Thoracic aorta endothelial cell (primary cell): Measurements from ENCODE around the gene SRRM3. TPM values are rescaled to one million over a fixed set of nuclear protein-coding genes. Genes with fewer than 3 reads are reported as not detected.

ENCODE experiments used
- total RNA-seq: library from RNA; depleted of rRNA; stranded (reverse); fragments of >200 nt; gene quantifications from 2 replicates; pipeline ENCODE4 v1.2.3, GENCODE V29; 2012

The SRRM3 gene, protein sequence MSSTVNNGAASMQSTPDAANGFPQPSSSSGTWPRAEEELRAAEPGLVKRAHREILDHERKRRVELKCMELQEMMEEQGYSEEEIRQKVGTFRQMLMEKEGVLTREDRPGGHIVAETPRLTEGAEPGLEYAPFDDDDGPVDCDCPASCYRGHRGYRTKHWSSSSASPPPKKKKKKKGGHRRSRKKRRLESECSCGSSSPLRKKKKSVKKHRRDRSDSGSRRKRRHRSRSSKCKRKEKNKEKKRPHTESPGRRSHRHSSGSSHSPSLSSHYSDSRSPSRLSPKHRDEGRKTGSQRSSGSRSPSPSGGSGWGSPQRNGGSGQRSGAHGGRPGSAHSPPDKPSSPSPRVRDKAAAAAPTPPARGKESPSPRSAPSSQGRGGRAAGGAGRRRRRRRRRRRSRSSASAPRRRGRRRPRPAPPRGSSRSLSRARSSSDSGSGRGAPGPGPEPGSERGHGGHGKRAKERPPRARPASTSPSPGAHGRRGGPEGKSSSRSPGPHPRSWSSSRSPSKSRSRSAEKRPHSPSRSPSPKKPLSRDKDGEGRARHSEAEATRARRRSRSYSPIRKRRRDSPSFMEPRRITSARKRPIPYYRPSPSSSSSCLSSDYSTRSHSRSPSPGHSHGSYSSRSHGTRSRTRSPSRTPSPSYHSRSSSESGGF
- total RNA-seq = 0.80 and 0.86 TPM in 2 replicates

DNA sequence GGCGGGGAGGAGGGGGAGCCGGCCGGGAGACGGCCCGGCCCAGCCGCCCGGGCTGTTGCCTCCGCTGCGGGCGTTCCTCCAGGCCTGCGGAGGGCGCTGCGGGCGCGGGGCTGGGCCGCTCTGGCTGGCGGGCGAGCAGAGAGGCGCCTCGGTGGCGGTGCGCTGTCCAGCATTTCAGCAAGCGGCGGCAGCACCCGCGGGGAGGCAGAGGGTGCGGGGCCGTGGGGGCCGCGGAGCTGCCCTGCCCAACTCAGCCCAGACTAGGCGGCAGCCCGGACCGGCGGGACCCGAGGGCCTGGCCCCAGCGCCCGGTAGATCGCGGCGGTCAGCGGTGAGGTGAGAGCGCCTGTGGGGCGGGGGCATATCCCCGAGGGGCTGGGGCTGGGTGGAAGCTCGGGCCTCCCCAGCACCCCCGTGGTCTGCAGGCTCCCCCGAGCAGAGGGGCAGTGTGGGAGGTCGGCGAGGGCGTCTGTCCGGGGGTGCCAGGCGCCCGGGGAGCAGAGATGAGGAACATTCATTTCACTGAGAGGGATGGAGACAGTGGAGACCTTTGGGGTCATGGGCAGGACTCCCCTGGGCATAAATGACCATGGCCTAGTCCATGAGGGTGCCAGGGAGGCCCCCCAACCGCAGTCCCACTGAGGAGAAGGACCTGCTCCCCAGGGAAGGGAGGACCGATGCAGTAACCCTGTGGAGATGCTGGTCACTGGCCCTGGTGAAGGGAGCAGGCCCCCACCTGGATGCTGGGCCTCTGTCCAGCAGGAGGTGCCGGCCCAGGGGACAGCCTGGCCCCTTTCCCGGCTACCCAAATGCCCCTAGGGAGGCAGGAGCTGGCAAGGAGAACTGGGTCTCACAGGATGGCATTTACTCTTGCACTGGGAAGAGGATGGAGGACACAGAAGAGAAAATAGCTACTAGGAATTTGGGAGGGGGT is at the start of gene SRRM3:
Gene SRRM3, plus strand, starts transcription at position 165 of the 934 bp plus-strand sequence. CDS start 33,171 bp downstream, outside the sequence.

DNA sequence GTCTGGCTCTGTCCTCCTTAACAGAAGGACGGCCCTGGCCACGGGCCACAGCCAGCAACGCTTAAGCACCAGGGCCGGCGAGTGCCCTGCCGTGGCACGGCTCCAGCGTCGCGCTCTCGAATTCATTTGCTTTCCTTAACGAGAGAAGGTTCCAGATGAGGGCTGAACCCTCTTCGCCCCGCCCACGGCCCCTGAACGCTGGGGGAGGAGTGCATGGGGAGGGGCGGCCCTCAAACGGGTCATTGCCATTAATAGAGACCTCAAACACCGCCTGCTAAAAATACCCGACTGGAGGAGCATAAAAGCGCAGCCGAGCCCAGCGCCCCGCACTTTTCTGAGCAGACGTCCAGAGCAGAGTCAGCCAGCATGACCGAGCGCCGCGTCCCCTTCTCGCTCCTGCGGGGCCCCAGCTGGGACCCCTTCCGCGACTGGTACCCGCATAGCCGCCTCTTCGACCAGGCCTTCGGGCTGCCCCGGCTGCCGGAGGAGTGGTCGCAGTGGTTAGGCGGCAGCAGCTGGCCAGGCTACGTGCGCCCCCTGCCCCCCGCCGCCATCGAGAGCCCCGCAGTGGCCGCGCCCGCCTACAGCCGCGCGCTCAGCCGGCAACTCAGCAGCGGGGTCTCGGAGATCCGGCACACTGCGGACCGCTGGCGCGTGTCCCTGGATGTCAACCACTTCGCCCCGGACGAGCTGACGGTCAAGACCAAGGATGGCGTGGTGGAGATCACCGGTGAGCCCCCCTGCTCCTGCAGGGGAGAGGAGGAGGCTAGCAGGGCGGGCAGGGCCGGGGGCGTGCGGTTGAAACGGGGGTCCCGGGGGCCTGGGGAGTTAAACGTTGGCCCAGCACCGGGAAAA is 100.9 kb downstream of the SRRM3 start, which contains the start of gene HSPB1:
Gene HSPB1, plus strand, starts transcription at position 327 of the 855 bp plus-strand sequence. Its CDS starts 40 bp downstream, at position 367.

Other genes with a start within 250 kb of the SRRM3 start
- 17.3 and 19.8 TPM in 2 replicates for gene TMEM120A, start 207.3 kb upstream of the SRRM3 start, total RNA-seq
- 22.7 and 26.7 TPM in 2 replicates for gene STYXL1, start 153.9 kb upstream of the SRRM3 start, total RNA-seq
- gene MDH2, start 153.8 kb upstream of the SRRM3 start, total RNA-seq = 56.2 and 58.4 TPM in 2 replicates
- gene HSPB1, start 100.8 kb downstream of the SRRM3 start, total RNA-seq = 184 and 197 TPM in 2 replicates
- gene YWHAG, start 157.1 kb downstream of the SRRM3 start, total RNA-seq = 213 and 249 TPM in 2 replicates
- gene SSC4D, start 207.8 kb downstream of the SRRM3 start, total RNA-seq = 0.13 and 0.14 TPM in 2 replicates
- gene ZP3, start 223.1 kb downstream of the SRRM3 start, total RNA-seq = 0.53 and 3.1 TPM in 2 replicates